ENCODE data around the gene CLPTM1. TPM values are rescaled to one million over a fixed set of nuclear protein-coding genes. Genes with fewer than 3 reads are reported as not detected.
A peak's percentile ranks its signal among the peaks of the same experiment; 100 is the strongest.

Gene CLPTM1
- polyA plus RNA-seq, 3 donors: 14.7 to 84.3 (median 20.0) TPM

GRCh38 chr19:44948763-44949374 lies 6.3 kb upstream of the CLPTM1 start:
- Mint-ChIP-seq H3K4me3 (no peak overlapping the region), H3K27me3 (ENCODE audit: low read depth in 3 of 3) (peaks cover 3 to 6% (median 3%) of the 10 kb centered on the region in 3 donors), H3K27ac (peak overlapping the region in 1 of 7 donors; percentile 20), H3K36me3 (peaks cover 12 to 28% of the 10 kb centered on the region in 2 donors), H3K4me1 (peaks cover 14% of the 10 kb centered on the region), H3K9me3 (no peaks in the 10 kb centered on the region)
- H3K79me2 ChIP-seq (ENCODE audit: insufficient read depth, low read length): peaks cover 1% of the 10 kb centered on the region
- peaks cover 6 to 11% of the 10 kb centered on the region in 2 donors for H3K4me1 ChIP-seq (ENCODE audit: control insufficient read depth in 1 of 2, insufficient read depth in 2 of 2, low read length in 2 of 2)
- no peak for TF ChIP-seq CTCF (IDR thresholded peaks at IDR 0.05)
- no peak overlapping the region for H3K4me3 ChIP-seq (replicated peaks in 1 of 3; ENCODE audit: low read depth in 2 of 3, low read length in 3 of 3)
- no peak overlapping the region for H3K9ac ChIP-seq (ENCODE audit: insufficient read depth, low read length, poor library complexity, severe bottlenecking)
- DNase-seq: no peak
- H3K36me3 ChIP-seq (replicated peaks in 1 of 2; ENCODE audit: control insufficient read depth in 1 of 2, insufficient read depth in 2 of 2, low read length in 2 of 2): peaks cover 10 to 13% of the 10 kb centered on the region in 2 donors
- no peaks in the 10 kb centered on the region for H3K9me3 ChIP-seq (replicated peaks in 1 of 2; ENCODE audit: control insufficient read depth in 1 of 2, insufficient read depth in 1 of 2, low read length in 2 of 2)
- 100% methylated on average over 3 of the region's 5 CpGs for WGBS (ENCODE audit: insufficient coverage)
- no peaks in the 10 kb centered on the region for H4K20me1 ChIP-seq (ENCODE audit: insufficient read depth, low read length)
- no peak overlapping the region for H3K27ac ChIP-seq (ENCODE audit: low read depth in 1 of 2, low read length in 2 of 2)
- no peaks in the 10 kb centered on the region for H3K27me3 ChIP-seq (ENCODE audit: control insufficient read depth in 2 of 2, insufficient read depth in 2 of 2, low read length in 2 of 2)
- intact Hi-C loops (cut with micrococcal nuclease): no loop called here
- no peak overlapping the region for H2AFZ ChIP-seq (ENCODE audit: insufficient read depth, low read depth, low read length, poor library complexity, severe bottlenecking)
- no peak overlapping the region for H3K4me2 ChIP-seq (replicated peaks; ENCODE audit: extremely low read depth, low read length, poor library complexity, severe bottlenecking)

- no peak overlapping the region for H3K27ac ChIP-seq (ENCODE audit: low read depth in 1 of 2, low read length in 2 of 2)
- Mint-ChIP-seq H3K27me3 (ENCODE audit: low read depth in 3 of 3) (peaks cover 2 to 6% (median 3%) of the 10 kb centered on the region in 3 donors), H3K4me1 (peaks cover 15% of the 10 kb centered on the region), H3K36me3 (peaks cover 12 to 28% of the 10 kb centered on the region in 2 donors), H3K4me3 (no peak overlapping the region), H3K27ac (no peak overlapping the region), H3K9me3 (no peaks in the 10 kb centered on the region)
- H3K4me3 ChIP-seq (replicated peaks in 1 of 3; ENCODE audit: low read depth in 2 of 3, low read length in 3 of 3): no peak overlapping the region
- H2AFZ ChIP-seq (ENCODE audit: insufficient read depth, low read depth, low read length, poor library complexity, severe bottlenecking): no peak overlapping the region
- peaks cover 9 to 13% of the 10 kb centered on the region in 2 donors for H3K4me1 ChIP-seq (ENCODE audit: control insufficient read depth in 1 of 2, insufficient read depth in 2 of 2, low read length in 2 of 2)
- peaks cover 10 to 13% of the 10 kb centered on the region in 2 donors for H3K36me3 ChIP-seq (replicated peaks in 1 of 2; ENCODE audit: control insufficient read depth in 1 of 2, insufficient read depth in 2 of 2, low read length in 2 of 2)
- H3K9ac ChIP-seq (ENCODE audit: insufficient read depth, low read length, poor library complexity, severe bottlenecking): no peak overlapping the region
- H3K27me3 ChIP-seq (ENCODE audit: control insufficient read depth in 2 of 2, insufficient read depth in 2 of 2, low read length in 2 of 2): no peaks in the 10 kb centered on the region
- H3K4me2 ChIP-seq (replicated peaks; ENCODE audit: extremely low read depth, low read length, poor library complexity, severe bottlenecking): no peak overlapping the region
- no peak for DNase-seq
- WGBS (ENCODE audit: insufficient coverage): 93% methylated on average over 2 of the region's 9 CpGs
- TF ChIP-seq CTCF (IDR thresholded peaks at IDR 0.05): no peak
- H3K9me3 ChIP-seq (replicated peaks in 1 of 2; ENCODE audit: control insufficient read depth in 1 of 2, insufficient read depth in 1 of 2, low read length in 2 of 2): no peaks in the 10 kb centered on the region
- peaks cover 8% of the 10 kb centered on the region for H3K79me2 ChIP-seq (ENCODE audit: insufficient read depth, low read length)
- no peaks in the 10 kb centered on the region for H4K20me1 ChIP-seq (ENCODE audit: insufficient read depth, low read length)
- intact Hi-C loops (cut with micrococcal nuclease): no loop called here
Measured at GRCh38 chr19:44949550-44949949, 5.6 kb upstream of the CLPTM1 start.
